H1 (cell line): ENCODE results near the gene B3GALT5. TPM values are rescaled to one million over a fixed set of nuclear protein-coding genes. Genes with fewer than 3 reads are reported as not detected.

Experiments
- CTCF ChIA-PET: fragments of 300-600 bp; sonication (Branson Sonifier 250); formaldehyde crosslinking; loops from one replicate; lab custom pipeline; 2021; ENCODE audit not compliant: partially characterized antibody; lab: Charles Lee
- POLR2A ChIA-PET: fragments of 300-600 bp; sonication (Branson Sonifier 250); formaldehyde crosslinking; loops from one replicate; lab custom pipeline; 2021; ENCODE audit warnings: inconsistent platforms; ENCODE audit not compliant: partially characterized antibody; lab: Charles Lee
- DNase-seq, 2 experiments: peaks; one replicate each; pipeline versions ENCODE4 v3.0.0 to v3.0.0-alpha.2; 2010 to 2022; ENCODE audit warnings: low spot score in 2 of 2, low read depth in 1 of 2, mixed read lengths in 1 of 2
- FAIRE-seq: peaks from 2 replicates; lab custom pipeline; 2011; peaks lifted over from hg19 to GRCh38; lab: Jason Lieb, UNC
- H2AFZ ChIP-seq: 2 replicates; pipeline ENCODE4 v1.8.1; 2012; ENCODE audit warnings: low read length, inconsistent platforms
- H2AK5ac ChIP-seq: 2 replicates; pipeline ENCODE4 v1.6.1; 2013; ENCODE audit warnings: low read depth, low read length
- H2BK120ac ChIP-seq: replicated peaks from 2 replicates; pipeline ENCODE3; 2013; ENCODE audit warnings: low read depth, low read length, inconsistent platforms
- H2BK12ac ChIP-seq: 2 replicates; pipeline ENCODE4 v1.6.1; 2013; ENCODE audit warnings: low read depth, low read length
- H2BK15ac ChIP-seq: 2 replicates; pipeline ENCODE4 v1.6.1; 2013; ENCODE audit warnings: low read length
- H2BK20ac ChIP-seq: 2 replicates; pipeline ENCODE4 v1.6.1; 2013; ENCODE audit warnings: low read length
- H2BK5ac ChIP-seq: 2 replicates; pipeline ENCODE4 v1.6.1; 2013; ENCODE audit warnings: low read depth, low read length
- H3K14ac ChIP-seq: 2 replicates; pipeline ENCODE4 v1.6.1; 2013; ENCODE audit warnings: inconsistent platforms; ENCODE audit not compliant: insufficient read length
- H3K18ac ChIP-seq: 2 replicates; pipeline ENCODE4 v1.6.1; 2013; ENCODE audit warnings: low read length; ENCODE audit errors: extremely low read depth
- H3K23ac ChIP-seq: 2 replicates; pipeline ENCODE4 v1.6.1; 2013; ENCODE audit warnings: inconsistent platforms; ENCODE audit not compliant: insufficient read length
- H3K23me2 ChIP-seq: 2 replicates; pipeline ENCODE4 v1.6.1; 2013; ENCODE audit warnings: low read depth, low read length
- H3K27ac ChIP-seq: 2 replicates; pipeline ENCODE4 v1.6.1; 2011; ENCODE audit warnings: low read depth, low read length, inconsistent platforms
- H3K27me3 ChIP-seq, 4 experiments: replicated peaks in 1 of 4; 1 replicate in 1 of 4; 2 replicates in 3 of 4; pipeline versions ENCODE4 v1.6.1 to v1.8.1; 2011 to 2013; ENCODE audit warnings: low read length in 3 of 4, mild to moderate bottlenecking in 3 of 4, inconsistent platforms in 2 of 4, mixed read lengths in 2 of 4, moderate library complexity in 1 of 4; ENCODE audit not compliant: control insufficient read depth in 3 of 4, insufficient read depth in 3 of 4; ENCODE audit errors: extremely low read depth in 1 of 4
- H3K36me3 ChIP-seq, 4 experiments: 2 replicates each; pipeline versions ENCODE4 v1.6.1 to v1.8.1; 2011 to 2013; ENCODE audit warnings: mild to moderate bottlenecking in 4 of 4, low read length in 3 of 4, moderate library complexity in 2 of 4, control low read depth in 1 of 4, inconsistent platforms in 1 of 4; ENCODE audit not compliant: insufficient read depth in 4 of 4, control insufficient read depth in 2 of 4
- H3K4ac ChIP-seq: replicated peaks from 2 replicates; pipeline ENCODE3; 2013; ENCODE audit warnings: low read length, low read depth, mixed read lengths, inconsistent platforms; ENCODE audit not compliant: insufficient read length
- H3K4me1 ChIP-seq, 4 experiments: replicated peaks in 1 of 4; 1 replicate in 1 of 4; 2 replicates in 3 of 4; pipeline versions ENCODE4 v1.6.1 to v1.8.1; 2011 to 2013; ENCODE audit warnings: low read length in 3 of 4, inconsistent platforms in 2 of 4, mixed read lengths in 1 of 4; ENCODE audit not compliant: insufficient read depth in 4 of 4, control insufficient read depth in 3 of 4
- H3K4me2 ChIP-seq, 2 experiments: 2 replicates each; pipeline versions ENCODE4 v1.6.1 to v1.8.1; 2011 to 2013; ENCODE audit warnings: low read depth in 2 of 2, low read length in 2 of 2, control low read depth in 1 of 2, inconsistent platforms in 1 of 2, mild to moderate bottlenecking in 1 of 2; ENCODE audit not compliant: insufficient read depth in 1 of 2
- H3K4me3 ChIP-seq, 4 experiments: fragments of 200-600, 300-600 bp in 1 of 4; sonication (generic), shearing (Covaris generic), sonication (Bioruptor Twin) in 1 of 4; 2 replicates each; pipeline versions ENCODE4 v1.5.1 to v1.8.1; 2011 to 2016; ENCODE audit warnings: low read length in 4 of 4, low read depth in 3 of 4, control low read depth in 2 of 4, inconsistent platforms in 2 of 4, mild to moderate bottlenecking in 2 of 4, mixed read lengths in 1 of 4, moderate library complexity in 1 of 4; ENCODE audit not compliant: insufficient read depth in 2 of 4; ENCODE audit errors: extremely low read depth in 1 of 4
- H3K56ac ChIP-seq: replicated peaks from 2 replicates; pipeline ENCODE3; 2013; ENCODE audit warnings: low read depth, mild to moderate bottlenecking, mixed read lengths, low read length, inconsistent platforms; ENCODE audit not compliant: insufficient read length
- H3K79me1 ChIP-seq: 2 replicates; pipeline ENCODE4 v1.6.1; 2013; ENCODE audit warnings: low read depth, low read length, control low read depth
- H3K79me2 ChIP-seq, 2 experiments: 2 replicates each; pipeline versions ENCODE4 v1.6.1 to v1.8.1; 2012 to 2013; ENCODE audit warnings: low read length in 2 of 2, mild to moderate bottlenecking in 2 of 2, inconsistent platforms in 1 of 2; ENCODE audit not compliant: insufficient read depth in 2 of 2, control insufficient read depth in 1 of 2
- H3K9ac ChIP-seq, 4 experiments: replicated peaks in 1 of 4; 1 replicate in 1 of 4; 2 replicates in 3 of 4; pipeline versions ENCODE4 v1.6.1 to v1.8.1; 2011 to 2013; ENCODE audit warnings: low read depth in 3 of 4, low read length in 3 of 4, control low read depth in 2 of 4, mild to moderate bottlenecking in 2 of 4, moderate library complexity in 2 of 4, inconsistent platforms in 1 of 4; ENCODE audit errors: extremely low read depth in 1 of 4
- H3K9me3 ChIP-seq, 2 experiments: 2 replicates each; pipeline versions ENCODE4 v1.6.1 to v1.8.1; 2012 to 2013; ENCODE audit warnings: mild to moderate bottlenecking in 2 of 2, moderate library complexity in 2 of 2, control low read depth in 1 of 2, inconsistent platforms in 1 of 2, low read depth in 1 of 2, low read length in 1 of 2, mixed read lengths in 1 of 2; ENCODE audit not compliant: insufficient read depth in 2 of 2
- H4K20me1 ChIP-seq, 2 experiments: replicated peaks in 1 of 2; 2 replicates each; pipeline versions ENCODE3 to v1.8.1; 2011 to 2013; ENCODE audit warnings: inconsistent platforms in 2 of 2, low read length in 2 of 2, mild to moderate bottlenecking in 1 of 2; ENCODE audit not compliant: insufficient read depth in 2 of 2, control insufficient read depth in 1 of 2
- H4K5ac ChIP-seq: 2 replicates; pipeline ENCODE4 v1.6.1; 2013; ENCODE audit warnings: low read length, low read depth, mixed read lengths, inconsistent platforms; ENCODE audit not compliant: insufficient read length
- H4K8ac ChIP-seq: 2 replicates; pipeline ENCODE4 v1.8.0; 2013; ENCODE audit warnings: mild to moderate bottlenecking, moderate library complexity, low read length, inconsistent platforms; ENCODE audit not compliant: insufficient read depth; ENCODE audit errors: extremely low read depth
- H4K91ac ChIP-seq: replicated peaks from 2 replicates; pipeline ENCODE3; 2013; ENCODE audit warnings: low read length, mixed read lengths, inconsistent platforms; ENCODE audit not compliant: insufficient read length
- E2F6 ChIP-seq: IDR thresholded peaks from 2 replicates; pipeline ENCODE4 v1.6.1; 2012; ENCODE audit warnings: inconsistent platforms
- EGR1 ChIP-seq: IDR thresholded peaks from 2 replicates; pipeline ENCODE4 v1.6.1; 2011; ENCODE audit warnings: low read depth, low read length, borderline replicate concordance
- GTF2F1 ChIP-seq: IDR thresholded peaks from 2 replicates; pipeline ENCODE4 v1.6.1; 2012; ENCODE audit warnings: low read depth, low read length, improper control_type of control experiment, borderline replicate concordance
- HDAC2 ChIP-seq, 2 experiments: fragments of 300-600 bp in 1 of 2; sonication (generic) in 1 of 2; IDR thresholded peaks; 2 replicates each; pipeline ENCODE4 v1.6.1; 2011 to 2012; ENCODE audit warnings: low read depth in 2 of 2, low read length in 2 of 2, mild to moderate bottlenecking in 2 of 2, moderate library complexity in 2 of 2, borderline replicate concordance in 1 of 2, inconsistent platforms in 1 of 2
- KDM4A ChIP-seq: IDR thresholded peaks from one replicate; pipeline ENCODE4 v1.7.1; 2012; ENCODE audit warnings: low read depth, mild to moderate bottlenecking, moderate library complexity, low read length, inconsistent platforms; ENCODE audit not compliant: severe bottlenecking
- POLR2A ChIP-seq, 2 experiments: IDR thresholded peaks; 1 replicate in 1 of 2; 2 replicates in 1 of 2; pipeline ENCODE4 v1.6.1; 2011; ENCODE audit warnings: low read depth in 2 of 2, low read length in 2 of 2, mild to moderate bottlenecking in 2 of 2; ENCODE audit errors: control extremely low read depth in 1 of 2
- SIN3A ChIP-seq, 2 experiments: IDR thresholded peaks in 1 of 2; conservative IDR thresholded peaks in 1 of 2; 2 replicates each; pipeline ENCODE4 v1.6.1; 2011 to 2012; ENCODE audit warnings: low read length in 2 of 2, improper control_type of control experiment in 1 of 2, low read depth in 1 of 2, mild to moderate bottlenecking in 1 of 2
- SP2 ChIP-seq: IDR thresholded peaks from 2 replicates; pipeline ENCODE4 v1.6.1; 2012; ENCODE audit warnings: mild to moderate bottlenecking, low read length, inconsistent platforms
- TAF1 ChIP-seq: IDR thresholded peaks from 2 replicates; pipeline ENCODE4 v1.6.1; 2011; ENCODE audit warnings: mild to moderate bottlenecking, low read depth, low read length
- TEAD4 ChIP-seq: IDR thresholded peaks from 2 replicates; pipeline ENCODE4 v1.6.1; 2012; ENCODE audit warnings: low read depth, low read length, inconsistent platforms, mixed read lengths
- USF2 ChIP-seq: IDR thresholded peaks from 2 replicates; pipeline ENCODE4 v1.6.1; 2011; ENCODE audit warnings: low read length, improper control_type of control experiment
- WGBS, 2 experiments: shearing (Covaris generic) in 1 of 2; methylation state at CpG; one replicate each; pipeline versions ENCODE4 v1.1.6 to v1.1.7; 2013 to 2015; ENCODE audit warnings: low lambda C conversion rate in 2 of 2, mixed read lengths in 2 of 2, inconsistent platforms in 1 of 2, low coverage in 1 of 2, missing lambda C conversion rate in 1 of 2; ENCODE audit not compliant: insufficient replicate concordance in 2 of 2, insufficient coverage in 1 of 2, insufficient read length in 1 of 2; ENCODE audit errors: extremely low coverage in 1 of 2, missing lambda C conversion rate in 1 of 2; 5-methylcytosine and 5-hydroxymethylcytosine counted together
- polyA plus RNA-seq, 7 experiments: library from polyadenylated mRNA; depleted of rRNA in 3 of 7; stranded (reverse) in 5 of 7; unstranded in 2 of 7; fragments of >200 nt in 5 of 7; fragments of 200-250 nt in 2 of 7; gene quantifications; 1 replicate in 5 of 7; 2 replicates in 1 of 7; 4 replicates in 1 of 7; pipeline versions ENCODE4 v1.2.1 to v1.2.3, GENCODE V29; 2011 to 2013; ENCODE audit warnings: missing spikeins in 2 of 7, mixed read lengths in 2 of 7
- total RNA-seq: library from RNA; stranded (reverse); fragmentation: NEBNext Ultra II Directional; extraction: Animal tissue kit (Norgen Biotek cat#: 25700); gene quantifications from 2 replicates; pipeline ENCODE4 v1.2.1, GENCODE V29; 2021

The B3GALT5 gene
- total and polyA plus RNA-seq, 2 of the 8 experiments (the other 6 are each of a cell fraction or from before 2014, with no cell fraction given), result 11.9 to 25.1 TPM

GRCh38 chr21:39595465-39595864 is 17.3 kb upstream of the B3GALT5 start:
- no peak overlapping the region for H3K23ac ChIP-seq
- H3K9ac ChIP-seq, result no peak overlapping the region
- FAIRE-seq (no peak), DNase-seq (no peak)
- no peak overlapping the region for H3K14ac ChIP-seq
- no peak overlapping the region for H3K56ac ChIP-seq
- H4K91ac ChIP-seq, result no peak overlapping the region
- H3K79me1 ChIP-seq, result no peaks in the 10 kb centered on the region
- H3K4me2 ChIP-seq, result no peak overlapping the region
- ChIA-PET POLR2A (interaction anchor here (1.0 to 1.6 kb wide), 3 partner anchors 16 to 47 kb away, joined by 3 to 6 read pairs (median 4); no protein-coding TSS in a partner anchor), CTCF (interaction anchor here (0.8 to 1.4 kb wide), 2 partner anchors 14 to 42 kb away, joined by 3 to 7 read pairs; no protein-coding TSS in a partner anchor)
- H3K36me3 ChIP-seq, result peaks cover 0 to 3% (median 1%) of the 10 kb centered on the region in 4 experiments; a peak in 2 of 8 replicates
- no peak overlapping the region for H4K5ac ChIP-seq
- no peaks in the 10 kb centered on the region for H3K23me2 ChIP-seq
- no peak overlapping the region for H3K4me3 ChIP-seq
- no peak overlapping the region for H2BK120ac ChIP-seq
- H3K4ac ChIP-seq, result no peak overlapping the region
- no peak overlapping the region for H2BK20ac ChIP-seq
- H3K27ac ChIP-seq, result no peak overlapping the region
- H2BK12ac ChIP-seq, result no peak overlapping the region
- no peaks in the 10 kb centered on the region for H3K79me2 ChIP-seq
- no peak overlapping the region for H3K18ac ChIP-seq
- no peak overlapping the region for H2BK15ac ChIP-seq
- H2AFZ ChIP-seq, result no peak overlapping the region
- H3K27me3 ChIP-seq, result no peaks in the 10 kb centered on the region
- H4K20me1 ChIP-seq, result no peaks in the 10 kb centered on the region
- H4K8ac ChIP-seq, result no peak overlapping the region
- H3K9me3 ChIP-seq, result 0 out of 4 replicates have a peak, but pooled peaks cover 0 to 4% of the 10 kb centered on the region in 2 experiments
- no peaks in the 10 kb centered on the region for H3K4me1 ChIP-seq
- WGBS, 2 experiments, result 95% methylated on average over 3 of the region's 3 CpGs; no CpG with 5 or more reads in 1 of the 2 experiments
- no peak overlapping the region for H2BK5ac ChIP-seq
- H2AK5ac ChIP-seq, result no peak overlapping the region
- TF ChIP-seq TEAD4, result no peak
- no peak for TF ChIP-seq SIN3A (conservative IDR thresholded peaks at IDR 0.05 in 1 of 2, IDR thresholded peaks at IDR 0.05 in 1 of 2; ENCODE audit: low read depth in 1 of 2, low read length in 2 of 2)
- TF ChIP-seq EGR1, result no peak
- TF ChIP-seq SP2, result no peak
- TF ChIP-seq KDM4A, result no peak
- TF ChIP-seq E2F6, result no peak
- no peak for TF ChIP-seq HDAC2 (IDR thresholded peaks at IDR 0.05; ENCODE audit: borderline replicate concordance in 1 of 2, low read depth in 2 of 2, low read length in 2 of 2)
- TF ChIP-seq USF2, result no peak
- TF ChIP-seq TAF1, result no peak
- TF ChIP-seq POLR2A (IDR thresholded peaks at IDR 0.05; ENCODE audit: control extremely low read depth in 1 of 2, low read depth in 2 of 2, low read length in 2 of 2), result no peak
- no peak for TF ChIP-seq GTF2F1
